Right lobe of liver (tissue), 6 donors: ENCODE results near the gene TSEN2. TPM values are rescaled to one million over a fixed set of nuclear protein-coding genes. Genes with fewer than 3 reads are reported as not detected.

Experiments
- ATAC-seq, 4 donors: fragments of 200-7000 bp; cut with Tn5 transposase; one replicate each; pipeline ENCODE4 v1.9.1; 2020; ENCODE audit warnings: mild to moderate bottlenecking in 4 of 4, moderate library complexity in 4 of 4
- DNase-seq, 3 donors: peaks; one replicate each; pipeline ENCODE4 v3.0.0-alpha.2; 2020
- H3K27ac ChIP-seq, 3 donors: fragments of 200-600 bp; one replicate each; pipeline ENCODE4 v1.8.0; 2022
- H3K27me3 ChIP-seq, 2 donors: fragments of 200-600 bp; one replicate each; pipeline ENCODE4 v1.8.0; 2022
- H3K36me3 ChIP-seq, 4 donors: fragments of 200-600 bp; sonication (generic) in 1 of 4; one replicate each; pipeline versions ENCODE4 v1.5.1 to v1.8.0; 2017 to 2022; ENCODE audit warnings: control low read depth in 1 of 4
- H3K4me1 ChIP-seq, 4 donors: fragments of 200-600 bp; sonication (generic) in 1 of 4; one replicate each; pipeline versions ENCODE4 v1.5.1 to v1.8.0; 2017 to 2022; ENCODE audit warnings: control low read depth in 1 of 4
- H3K4me3 ChIP-seq, 3 donors: fragments of 200-600 bp; one replicate each; pipeline ENCODE4 v1.8.0; 2022
- H3K9me3 ChIP-seq, 4 donors: fragments of 200-600 bp; sonication (generic) in 1 of 4; one replicate each; pipeline versions ENCODE4 v1.5.1 to v1.8.0; 2017 to 2022; ENCODE audit warnings: control low read depth in 1 of 4
- POLR2A ChIP-seq: fragments of 450-650 bp; IDR thresholded peaks from one replicate; pipeline ENCODE4 v1.6.1; 2017; ENCODE audit warnings: antibody characterized with exemption, mild to moderate bottlenecking
- WGBS: methylation state at CpG from one replicate; pipeline ENCODE4 v1.1.6; 2018; ENCODE audit warnings: low coverage, low lambda C conversion rate; ENCODE audit not compliant: insufficient coverage; ENCODE audit errors: missing lambda C conversion rate; 5-methylcytosine and 5-hydroxymethylcytosine counted together
- intact Hi-C, 2 donors: fragments of 100-400 bp; cut with DNase I; formaldehyde crosslinking; loops; one replicate each; pipeline versions ENCODE4 v1.11.2 to v1.14.1; 2022
- small RNA-seq, 2 experiments: library from RNA; depleted of rRNA; stranded (forward); fragments of <200 nt; gene quantifications; one replicate each; pipeline ENCODE3, GENCODE V24; 2016
- total RNA-seq, 6 experiments: library from RNA; depleted of rRNA in 2 of 6; stranded (reverse); fragments of >200 nt in 2 of 6; fragmentation: NEBNext Ultra II Directional in 3 of 6; extraction: Animal tissue kit (Norgen Biotek cat#: 25700) in 3 of 6; gene quantifications; one replicate each; pipeline versions ENCODE4 v1.1.0 to v1.2.4, GENCODE V29; 2016 to 2023
- TF ChIP-seq, protein P1 (sequence below), 4 donors: fragments of 200-600 bp in 3 of 4; fragments of 450-650 bp in 1 of 4; IDR thresholded peaks; one replicate each; pipeline versions ENCODE4 v1.5.1 to v1.8.0; 2016 to 2022; ENCODE audit warnings: antibody characterized with exemption in 4 of 4, mild to moderate bottlenecking in 2 of 4
- donor health status: DM: no; HTN: yes; CAD: no.
- donor health status: DM: no; HTN: no; CAD: no.
- donor health status: DM: no; HTN: no; CAD: no.
- donor health status: DM: no; HTN: yes; CAD: no.
- donor health status: DM: no; HTN: yes; CAD: no.

The TSEN2 gene
- total RNA-seq, 6 experiments from 2014 or later: 4.7 to 9.2 (median 6.4) TPM

DNA sequence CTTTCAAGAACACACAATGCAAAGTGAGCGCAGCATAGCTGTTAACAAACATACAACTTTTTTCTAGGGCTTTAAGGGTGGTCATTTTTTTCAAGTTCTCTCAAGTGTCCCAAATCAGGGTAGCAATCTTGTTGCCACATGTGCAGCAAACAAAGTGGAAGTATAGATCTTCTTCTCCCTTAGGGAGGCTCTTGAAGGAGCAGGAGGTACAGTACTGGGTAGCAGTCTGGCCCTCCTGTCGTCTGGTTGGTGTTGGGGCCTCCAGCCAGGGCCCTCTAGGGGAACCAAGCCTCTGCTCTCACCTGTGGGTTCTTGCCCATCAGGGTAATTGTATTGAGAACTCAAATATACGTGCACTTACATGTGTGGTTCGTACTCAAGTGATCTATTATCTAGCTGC lies 98.5 kb downstream of the TSEN2 start:
- TF ChIP-seq POLR2A: no peak
- TF ChIP-seq, protein P1, sequence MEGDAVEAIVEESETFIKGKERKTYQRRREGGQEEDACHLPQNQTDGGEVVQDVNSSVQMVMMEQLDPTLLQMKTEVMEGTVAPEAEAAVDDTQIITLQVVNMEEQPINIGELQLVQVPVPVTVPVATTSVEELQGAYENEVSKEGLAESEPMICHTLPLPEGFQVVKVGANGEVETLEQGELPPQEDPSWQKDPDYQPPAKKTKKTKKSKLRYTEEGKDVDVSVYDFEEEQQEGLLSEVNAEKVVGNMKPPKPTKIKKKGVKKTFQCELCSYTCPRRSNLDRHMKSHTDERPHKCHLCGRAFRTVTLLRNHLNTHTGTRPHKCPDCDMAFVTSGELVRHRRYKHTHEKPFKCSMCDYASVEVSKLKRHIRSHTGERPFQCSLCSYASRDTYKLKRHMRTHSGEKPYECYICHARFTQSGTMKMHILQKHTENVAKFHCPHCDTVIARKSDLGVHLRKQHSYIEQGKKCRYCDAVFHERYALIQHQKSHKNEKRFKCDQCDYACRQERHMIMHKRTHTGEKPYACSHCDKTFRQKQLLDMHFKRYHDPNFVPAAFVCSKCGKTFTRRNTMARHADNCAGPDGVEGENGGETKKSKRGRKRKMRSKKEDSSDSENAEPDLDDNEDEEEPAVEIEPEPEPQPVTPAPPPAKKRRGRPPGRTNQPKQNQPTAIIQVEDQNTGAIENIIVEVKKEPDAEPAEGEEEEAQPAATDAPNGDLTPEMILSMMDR (IDR thresholded peaks at IDR 0.05): no peak
- Histone ChIP-seq H3K36me3 (peaks cover 11 to 64% (median 27%) of the 10 kb centered on the region in 4 donors), H3K4me1 (peaks cover 0 to 12% (median 5%) of the 10 kb centered on the region in 4 donors), H3K27me3 (no peaks in the 10 kb centered on the region), H3K4me3 (no peak overlapping the region), H3K27ac (no peak overlapping the region), H3K9me3 (no peaks in the 10 kb centered on the region)
- intact Hi-C loops: no loop called here
- DNase-seq: no peak
- 78% methylated on average over 3 of the region's 4 CpGs for WGBS
- ATAC-seq: no peak

Small RNA genes within 50 kb of the gene (small RNA-seq; reads per million reads assigned to genes)
- gene RF00017 (0 reads per million in 2 experiments), gene RNA5SP123 (0.48 to 0.65 reads per million in 2 experiments), gene RNU6-377P (0 reads per million in 2 experiments)

Other genes with a start within 250 kb of the TSEN2 start
- 10 to 100 TPM in 3 of 6 experiments, 1 to 10 TPM in 3; 4.9 to 15.8 (median 10.8) TPM for gene PPARG, start 195.4 kb upstream of the TSEN2 start, total RNA-seq
- under 1 TPM in 1 of 6 experiments, not detected in 5; 0.31 TPM for gene MKRN2OS, start 61.0 kb downstream of the TSEN2 start, total RNA-seq
- gene MKRN2, start 72.6 kb downstream of the TSEN2 start, total RNA-seq: 10 to 100 TPM in 4 of 6 experiments, 1 to 10 TPM in 2; 8.8 to 12.8 (median 10.9) TPM
- gene RAF1, start 179.6 kb downstream of the TSEN2 start, total RNA-seq: 10 to 100 TPM; 55.7 to 72.8 (median 60.4) TPM